ENCODE results near the gene PAK4.

The PAK4 gene

GRCh38 chr19:39145180-39145953 lies 19.8 kb downstream of the PAK4 start:
- DNase-seq (ENCODE audit: low read depth in 2 of 3, low spot score in 1 of 3), result no peak

DNA sequence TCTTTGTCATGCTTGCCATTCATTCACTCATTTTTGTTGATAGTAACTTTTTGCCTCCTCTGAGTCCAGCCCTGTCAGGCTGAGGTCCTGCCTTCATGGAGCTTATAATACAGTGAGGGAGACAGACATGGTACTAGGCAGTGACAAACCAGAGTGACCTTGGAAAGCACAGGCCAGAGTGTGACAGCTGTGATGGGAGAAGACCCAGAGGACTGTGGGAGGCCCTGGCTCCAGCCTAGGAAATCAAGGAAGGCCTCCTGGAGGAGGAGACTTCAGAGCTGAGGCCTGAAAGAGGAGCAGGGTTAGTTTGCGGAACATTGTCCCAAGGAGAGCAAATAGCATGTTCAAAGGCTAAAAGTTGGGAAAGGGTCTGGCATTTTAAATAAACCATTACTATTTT lies 20.5 kb downstream of the PAK4 start:
- no peak for DNase-seq (ENCODE audit: low read depth in 2 of 3, low spot score in 1 of 3)

- DNase-seq (ENCODE audit: low read depth in 2 of 3, low spot score in 1 of 3), result no peak
Observed at GRCh38 chr19:39146686-39147450, 21.3 kb downstream of the PAK4 start.

DNA sequence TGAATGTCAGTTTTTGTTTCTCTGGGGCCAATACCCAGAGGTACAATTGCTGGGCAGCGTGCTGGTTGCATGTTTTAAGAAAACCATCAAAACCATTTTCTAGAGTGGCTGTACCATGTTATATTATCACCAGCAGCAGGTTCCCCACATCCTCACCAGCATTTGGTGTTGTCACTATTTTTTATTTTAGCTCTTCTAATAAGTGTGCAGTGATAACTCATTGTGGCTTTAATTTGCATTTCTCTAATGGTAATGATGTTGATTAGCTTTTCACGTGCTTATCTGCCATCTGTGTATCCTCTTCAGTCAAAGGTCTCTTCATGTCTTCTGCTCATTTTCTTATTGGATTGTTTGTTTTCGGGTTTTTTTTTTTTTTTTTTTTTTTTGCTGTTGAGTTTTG lies 21.9 kb downstream of the PAK4 start:
- DNase-seq (ENCODE audit: low read depth in 2 of 3, low spot score in 1 of 3), result no peak

DNA sequence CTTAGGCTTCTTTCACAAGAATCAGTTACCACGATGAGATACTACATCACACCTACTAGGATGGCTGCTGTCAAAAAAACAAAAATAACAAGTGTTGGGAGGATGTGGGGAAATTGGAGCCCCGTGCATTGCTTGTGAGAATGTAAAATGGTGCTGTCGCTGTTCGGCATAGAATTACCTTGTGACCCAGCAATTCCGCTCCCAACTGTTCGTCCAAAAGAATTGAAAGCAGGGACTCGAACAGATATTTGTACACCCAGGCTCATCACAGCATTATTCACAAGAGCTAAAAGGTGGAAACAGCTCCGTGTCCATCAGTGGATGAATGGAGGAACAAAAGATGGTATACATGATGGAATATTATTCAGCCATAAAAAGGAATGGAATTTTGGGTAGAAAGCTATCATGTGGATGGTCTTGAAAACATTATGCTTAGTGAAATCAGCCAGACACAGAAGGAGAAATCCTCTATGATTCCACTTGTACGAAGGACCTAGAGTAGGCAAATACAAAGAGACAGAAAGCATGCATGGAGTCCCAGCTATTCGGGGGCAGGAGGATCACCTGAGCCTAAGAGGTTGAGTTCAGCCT lies 23.4 kb downstream of the PAK4 start:
- DNase-seq (ENCODE audit: low read depth in 2 of 3, low spot score in 1 of 3), result no peak

DNA sequence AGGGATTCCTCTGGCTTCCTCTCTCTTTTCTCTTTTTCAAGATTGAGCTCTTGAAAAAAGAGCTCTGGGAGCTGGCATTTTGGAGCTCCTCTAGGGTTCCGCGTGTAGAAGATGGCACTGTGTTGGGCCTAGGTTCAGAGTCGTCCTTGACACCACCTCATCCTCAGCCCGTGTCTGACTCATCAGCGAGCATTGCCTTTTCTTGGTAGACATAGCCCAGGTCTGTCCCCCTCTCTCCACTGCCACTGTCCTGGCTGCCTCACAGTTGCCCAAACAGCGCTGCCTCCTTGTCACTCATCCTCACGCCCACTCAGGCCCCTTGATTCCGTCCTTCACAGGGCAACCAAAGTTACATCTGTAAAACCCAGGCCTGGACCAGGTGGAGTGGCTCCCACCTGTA lies 24.6 kb downstream of the PAK4 start:
- no peak for DNase-seq (ENCODE audit: low read depth in 2 of 3, low spot score in 1 of 3)

GRCh38 chr19:39150807-39151600 lies 25.4 kb downstream of the PAK4 start:
- DNase-seq (ENCODE audit: low read depth in 2 of 3, low spot score in 1 of 3), result no peak

- no peak for DNase-seq (ENCODE audit: low read depth in 2 of 3, low spot score in 1 of 3)
Observed at GRCh38 chr19:39152066-39152465, 26.5 kb downstream of the PAK4 start.

DNA sequence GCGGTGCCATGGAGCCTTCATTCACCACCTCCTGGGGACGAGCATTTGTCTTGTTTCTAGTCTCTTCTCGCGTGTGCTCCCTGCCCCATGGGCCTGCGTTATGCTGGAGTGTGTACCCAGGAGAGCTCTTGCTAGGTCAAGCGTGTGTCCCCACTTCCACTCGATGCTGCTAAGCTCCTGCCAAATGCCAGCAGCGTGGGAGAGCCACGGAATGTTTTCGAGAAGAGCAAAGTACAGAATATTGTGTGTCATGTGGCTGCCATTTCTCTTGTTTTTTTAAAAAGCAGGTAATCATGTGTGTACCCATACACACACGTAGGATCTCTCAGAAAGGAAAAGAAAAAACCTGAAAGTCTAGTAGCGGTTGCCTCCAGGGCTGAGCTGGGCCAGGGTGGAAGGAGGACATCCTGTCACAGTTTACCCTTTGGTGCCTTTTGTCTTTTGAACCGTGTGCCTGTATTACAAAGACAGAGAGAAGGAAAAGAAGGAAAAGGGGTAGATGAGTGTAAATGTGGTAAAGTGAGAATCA lies 28.6 kb downstream of the PAK4 start:
- no peak for DNase-seq (ENCODE audit: low read depth in 2 of 3, low spot score in 1 of 3)

GRCh38 chr19:39154629-39155100 lies 29.1 kb downstream of the PAK4 start:
- no peak for DNase-seq (ENCODE audit: low read depth in 2 of 3, low spot score in 1 of 3)

- DNase-seq (ENCODE audit: low read depth in 2 of 3, low spot score in 1 of 3), result no peak
Observed at GRCh38 chr19:39155114-39155700, 29.6 kb downstream of the PAK4 start.

DNA sequence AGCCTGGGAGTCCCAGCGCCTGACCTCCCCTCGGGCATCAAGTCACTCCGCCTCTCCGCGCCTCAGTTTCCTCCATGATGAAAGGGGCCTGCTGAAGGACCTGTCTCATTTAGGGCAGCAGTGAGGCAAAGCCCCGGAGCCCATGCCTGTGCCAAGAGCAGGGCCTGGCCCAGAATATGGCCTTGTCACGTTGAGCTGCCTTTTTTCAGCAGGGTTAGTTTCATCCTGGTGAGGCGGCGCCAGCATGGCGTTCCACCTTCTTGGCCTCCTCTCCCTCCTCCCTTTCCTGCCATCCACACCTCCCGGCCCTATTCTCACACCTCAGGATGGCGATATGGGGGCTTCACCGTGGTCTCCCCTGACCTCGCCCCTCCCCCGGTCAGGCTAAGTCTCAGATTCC lies 30.2 kb downstream of the PAK4 start:
- DNase-seq (ENCODE audit: low read depth in 2 of 3, low spot score in 1 of 3), result no peak

DNA sequence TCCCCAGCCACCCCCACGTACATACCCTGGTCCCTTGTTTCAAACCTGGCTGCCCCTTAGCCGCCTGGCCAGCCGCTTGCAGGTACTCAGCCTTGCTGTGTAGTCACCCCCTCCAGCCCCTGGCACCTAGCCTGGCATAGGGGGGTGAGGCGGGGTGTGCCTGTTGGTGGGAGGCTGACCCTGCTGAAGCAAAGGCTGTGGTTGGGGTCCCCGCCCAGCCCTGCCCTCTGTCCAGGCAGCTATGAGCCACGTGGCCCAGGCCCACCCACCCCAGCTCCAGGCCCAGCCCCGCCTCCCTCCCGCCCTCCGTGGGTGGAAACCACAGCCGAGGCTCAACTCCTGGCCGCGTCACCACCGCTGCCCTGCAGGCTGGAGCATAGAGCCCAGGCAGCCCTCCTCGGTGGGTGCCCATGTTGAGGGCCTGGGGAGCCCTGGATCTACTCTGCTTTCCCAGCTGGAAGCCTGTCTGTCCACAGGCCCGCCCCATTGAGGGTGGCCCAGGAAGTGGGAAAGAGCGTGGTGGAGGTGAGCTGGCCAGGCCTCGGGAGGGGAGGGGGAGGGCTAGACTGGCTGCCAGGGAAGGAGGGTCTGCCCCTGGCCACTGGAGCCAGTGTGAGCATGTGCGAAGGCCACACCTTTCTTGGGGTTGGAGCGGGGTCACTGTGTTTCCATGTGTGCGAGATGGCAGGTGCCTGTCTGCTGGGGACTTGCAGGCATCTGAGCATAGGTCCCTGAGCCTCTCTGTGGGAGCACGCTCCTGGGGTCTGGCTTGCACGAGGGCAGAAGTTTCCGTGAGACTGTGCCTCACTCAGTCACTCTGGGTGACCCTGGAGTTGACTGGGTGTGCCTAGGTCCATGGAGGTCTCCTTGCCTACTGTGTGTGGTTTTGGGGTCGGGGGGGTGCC lies 31.0 kb downstream of the PAK4 start:
- no peak for DNase-seq (ENCODE audit: low read depth in 2 of 3, low spot score in 1 of 3)

DNA sequence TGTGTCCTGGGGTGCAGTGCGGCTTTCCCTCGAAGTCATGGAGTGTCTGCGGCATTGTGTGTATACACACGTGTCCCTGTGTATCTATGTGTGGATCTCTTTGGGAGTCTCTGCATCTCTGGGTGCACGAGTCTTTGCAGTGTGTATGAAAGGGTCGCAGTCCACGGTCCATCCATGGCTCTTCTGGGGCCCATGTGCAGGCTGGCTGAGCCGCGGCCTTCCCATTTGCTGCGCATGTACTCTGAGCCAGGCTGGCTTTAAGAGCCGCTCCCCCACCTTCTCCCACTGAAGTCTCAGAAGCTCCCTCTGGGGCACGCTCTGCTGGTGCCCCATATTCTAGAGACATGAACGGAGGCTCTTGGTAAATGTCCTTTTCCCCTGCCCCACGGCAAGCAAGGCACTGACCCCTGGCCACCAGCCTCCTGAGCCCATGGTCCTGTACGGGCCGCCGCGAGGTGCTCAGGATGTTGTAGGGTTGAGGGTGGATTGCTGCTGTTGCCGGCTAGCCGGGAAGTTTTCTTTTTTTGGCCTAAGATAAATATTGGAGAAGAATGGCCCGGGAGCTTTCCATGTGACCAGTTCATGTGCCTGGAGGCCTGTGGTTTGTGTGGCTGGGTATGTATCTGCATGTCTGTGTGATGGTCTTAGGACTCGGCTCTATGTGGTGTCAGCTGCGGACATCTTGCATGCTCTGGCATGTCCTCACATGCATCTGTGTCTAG lies 31.9 kb downstream of the PAK4 start:
- no peak for DNase-seq (ENCODE audit: low read depth in 2 of 3, low spot score in 1 of 3)

DNA sequence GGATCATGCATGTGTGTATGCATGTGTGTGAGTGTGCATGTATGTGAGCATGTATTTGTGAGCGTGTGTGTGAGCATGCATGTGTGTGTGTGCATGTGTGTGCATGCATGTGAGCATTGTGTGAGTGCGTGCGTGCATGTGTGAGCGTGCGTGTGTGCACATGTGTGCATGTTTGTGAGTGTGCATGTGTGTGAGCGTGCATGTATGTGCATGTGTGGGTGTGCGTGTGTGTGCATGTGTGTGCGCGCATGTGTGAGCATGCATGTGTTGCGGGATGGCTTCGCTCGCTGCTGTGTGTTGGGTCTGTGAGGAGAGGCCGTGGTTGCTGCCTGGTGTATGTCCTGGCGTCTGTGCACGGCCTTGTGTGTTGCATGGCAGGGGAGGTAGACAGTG lies 32.4 kb downstream of the PAK4 start:
- DNase-seq (ENCODE audit: low read depth in 2 of 3, low spot score in 1 of 3), result no peak

GRCh38 chr19:39158646-39159260 lies 33.2 kb downstream of the PAK4 start:
- no peak for DNase-seq (ENCODE audit: low read depth in 2 of 3, low spot score in 1 of 3)

DNA sequence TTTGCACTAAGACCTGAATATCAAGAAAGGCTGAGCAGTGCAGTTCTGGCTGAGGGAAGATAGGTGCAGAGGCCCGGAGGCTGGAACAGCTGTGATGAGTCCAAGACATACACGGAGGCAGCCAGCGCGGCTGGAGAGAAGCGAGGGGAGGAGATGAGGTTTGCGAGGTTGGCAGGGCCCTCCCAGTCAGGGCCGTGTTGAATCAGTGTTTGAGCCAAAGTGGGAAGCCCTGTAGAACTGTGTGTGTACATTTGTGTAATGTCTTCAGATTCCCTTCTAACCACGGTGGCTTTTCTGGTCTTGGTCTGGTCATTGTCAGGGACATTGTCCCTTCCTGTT lies 34.9 kb downstream of the PAK4 start:
- no peak for DNase-seq (ENCODE audit: low read depth in 2 of 3, low spot score in 1 of 3)

GRCh38 chr19:39160889-39161672 lies 35.5 kb downstream of the PAK4 start:
- DNase-seq (ENCODE audit: low read depth in 2 of 3, low spot score in 1 of 3), result no peak
